PFSK-1 (cell line): ENCODE data around the gene CCDC197.

Source experiments
- FOXP2 ChIP-seq: optimal IDR thresholded peaks from 2 replicates; pipeline ENCODE3; 2011; ENCODE audit warnings: borderline replicate concordance, control low read depth, inconsistent platforms; ENCODE audit not compliant: insufficient read depth; ENCODE audit errors: extremely low read length, extremely low read depth
- POLR2AphosphoS5 ChIP-seq: IDR thresholded peaks from 2 replicates; pipeline ENCODE4 v1.6.1; 2012; ENCODE audit warnings: low read depth, mild to moderate bottlenecking, control low read depth, low read length, moderate library complexity
- SIN3A ChIP-seq: IDR thresholded peaks from 2 replicates; pipeline ENCODE4 v1.6.1; 2012; ENCODE audit warnings: mild to moderate bottlenecking, low read length, moderate library complexity, borderline replicate concordance; ENCODE audit not compliant: insufficient read depth
- TAF1 ChIP-seq: IDR thresholded peaks from 2 replicates; pipeline ENCODE4 v1.6.1; 2012; ENCODE audit warnings: low read length, control low read depth, borderline replicate concordance; ENCODE audit not compliant: insufficient read depth
- TF ChIP-seq, protein P1 (sequence below), 2 experiments: IDR thresholded peaks; 2 replicates each; pipeline versions ENCODE4 v1.6.1 to v1.8.0; 2011 to 2012; ENCODE audit warnings: low read depth in 2 of 2, low read length in 2 of 2, control low read depth in 1 of 2, inconsistent platforms in 1 of 2, mild to moderate bottlenecking in 1 of 2, moderate library complexity in 1 of 2; ENCODE audit not compliant: insufficient read depth in 1 of 2

Gene CCDC197

DNA sequence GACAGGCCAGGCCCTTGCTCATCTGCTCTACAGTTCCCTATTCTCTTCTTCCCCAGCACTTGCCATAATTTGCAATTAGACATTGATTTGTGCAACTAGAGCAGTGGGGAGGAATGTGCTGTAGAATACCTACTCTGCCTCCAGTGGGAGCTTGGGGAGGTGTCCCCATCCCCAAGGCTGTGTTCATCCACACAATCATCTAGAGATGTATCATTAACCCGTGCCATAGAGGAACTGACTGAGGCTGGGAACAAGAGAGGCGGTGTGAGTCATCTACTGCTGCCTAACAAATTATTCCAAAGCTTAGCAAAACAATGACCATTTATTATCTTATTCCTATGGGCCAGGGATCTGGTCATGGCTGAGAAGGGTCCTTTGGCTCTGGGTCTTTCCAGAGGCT, 23.9 kb downstream of the CCDC197 start:
- no peak for TF ChIP-seq FOXP2
- TF ChIP-seq, protein P1, sequence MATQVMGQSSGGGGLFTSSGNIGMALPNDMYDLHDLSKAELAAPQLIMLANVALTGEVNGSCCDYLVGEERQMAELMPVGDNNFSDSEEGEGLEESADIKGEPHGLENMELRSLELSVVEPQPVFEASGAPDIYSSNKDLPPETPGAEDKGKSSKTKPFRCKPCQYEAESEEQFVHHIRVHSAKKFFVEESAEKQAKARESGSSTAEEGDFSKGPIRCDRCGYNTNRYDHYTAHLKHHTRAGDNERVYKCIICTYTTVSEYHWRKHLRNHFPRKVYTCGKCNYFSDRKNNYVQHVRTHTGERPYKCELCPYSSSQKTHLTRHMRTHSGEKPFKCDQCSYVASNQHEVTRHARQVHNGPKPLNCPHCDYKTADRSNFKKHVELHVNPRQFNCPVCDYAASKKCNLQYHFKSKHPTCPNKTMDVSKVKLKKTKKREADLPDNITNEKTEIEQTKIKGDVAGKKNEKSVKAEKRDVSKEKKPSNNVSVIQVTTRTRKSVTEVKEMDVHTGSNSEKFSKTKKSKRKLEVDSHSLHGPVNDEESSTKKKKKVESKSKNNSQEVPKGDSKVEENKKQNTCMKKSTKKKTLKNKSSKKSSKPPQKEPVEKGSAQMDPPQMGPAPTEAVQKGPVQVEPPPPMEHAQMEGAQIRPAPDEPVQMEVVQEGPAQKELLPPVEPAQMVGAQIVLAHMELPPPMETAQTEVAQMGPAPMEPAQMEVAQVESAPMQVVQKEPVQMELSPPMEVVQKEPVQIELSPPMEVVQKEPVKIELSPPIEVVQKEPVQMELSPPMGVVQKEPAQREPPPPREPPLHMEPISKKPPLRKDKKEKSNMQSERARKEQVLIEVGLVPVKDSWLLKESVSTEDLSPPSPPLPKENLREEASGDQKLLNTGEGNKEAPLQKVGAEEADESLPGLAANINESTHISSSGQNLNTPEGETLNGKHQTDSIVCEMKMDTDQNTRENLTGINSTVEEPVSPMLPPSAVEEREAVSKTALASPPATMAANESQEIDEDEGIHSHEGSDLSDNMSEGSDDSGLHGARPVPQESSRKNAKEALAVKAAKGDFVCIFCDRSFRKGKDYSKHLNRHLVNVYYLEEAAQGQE (IDR thresholded peaks at IDR 0.05; ENCODE audit: insufficient read depth in 1 of 2, low read depth in 2 of 2, low read length in 2 of 2), result no peak
- TF ChIP-seq TAF1, result no peak
- TF ChIP-seq POLR2AphosphoS5, result no peak
- no peak for TF ChIP-seq SIN3A

DNA sequence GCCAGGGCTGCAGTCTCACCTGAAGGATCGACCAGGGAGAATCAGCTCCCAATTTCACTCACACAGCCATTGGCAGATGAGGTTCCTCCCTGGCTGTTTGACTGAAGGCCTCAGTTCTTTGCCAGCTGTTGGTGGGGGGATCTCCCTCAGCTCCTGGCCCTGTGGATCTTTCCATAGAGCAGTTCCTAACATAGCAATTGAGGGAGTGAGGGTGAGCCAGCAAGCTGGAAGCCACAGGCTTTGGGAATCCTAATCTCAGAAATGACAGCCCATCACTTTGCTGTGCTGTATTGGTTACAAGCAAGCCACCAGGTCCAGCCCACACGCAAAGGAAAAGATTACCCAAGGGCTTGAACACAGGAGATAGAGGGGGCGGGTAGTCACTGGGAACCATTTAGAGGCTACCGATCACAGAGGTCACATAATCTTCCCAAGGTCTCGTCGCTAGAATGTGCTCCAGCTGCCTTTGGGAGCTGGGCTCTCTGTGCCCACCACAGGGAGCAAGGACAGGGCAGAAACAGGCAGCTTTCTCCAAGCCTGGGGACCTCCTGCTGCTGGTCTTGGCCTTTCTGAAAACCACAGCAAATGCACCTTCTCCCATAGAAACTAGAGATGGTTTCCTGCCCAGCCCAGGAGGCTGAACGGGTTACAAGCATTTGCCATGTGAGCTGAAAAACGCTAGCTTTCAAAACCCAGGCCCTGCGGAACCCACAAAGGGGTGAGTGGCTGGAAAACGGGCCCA, 24.5 kb downstream of the CCDC197 start:
- TF ChIP-seq FOXP2 (no peak), POLR2AphosphoS5 (no peak), SIN3A (no peak), TAF1 (no peak)
- TF ChIP-seq, protein P1 (IDR thresholded peaks at IDR 0.05; ENCODE audit: insufficient read depth in 1 of 2, low read depth in 2 of 2, low read length in 2 of 2), result no peak

DNA sequence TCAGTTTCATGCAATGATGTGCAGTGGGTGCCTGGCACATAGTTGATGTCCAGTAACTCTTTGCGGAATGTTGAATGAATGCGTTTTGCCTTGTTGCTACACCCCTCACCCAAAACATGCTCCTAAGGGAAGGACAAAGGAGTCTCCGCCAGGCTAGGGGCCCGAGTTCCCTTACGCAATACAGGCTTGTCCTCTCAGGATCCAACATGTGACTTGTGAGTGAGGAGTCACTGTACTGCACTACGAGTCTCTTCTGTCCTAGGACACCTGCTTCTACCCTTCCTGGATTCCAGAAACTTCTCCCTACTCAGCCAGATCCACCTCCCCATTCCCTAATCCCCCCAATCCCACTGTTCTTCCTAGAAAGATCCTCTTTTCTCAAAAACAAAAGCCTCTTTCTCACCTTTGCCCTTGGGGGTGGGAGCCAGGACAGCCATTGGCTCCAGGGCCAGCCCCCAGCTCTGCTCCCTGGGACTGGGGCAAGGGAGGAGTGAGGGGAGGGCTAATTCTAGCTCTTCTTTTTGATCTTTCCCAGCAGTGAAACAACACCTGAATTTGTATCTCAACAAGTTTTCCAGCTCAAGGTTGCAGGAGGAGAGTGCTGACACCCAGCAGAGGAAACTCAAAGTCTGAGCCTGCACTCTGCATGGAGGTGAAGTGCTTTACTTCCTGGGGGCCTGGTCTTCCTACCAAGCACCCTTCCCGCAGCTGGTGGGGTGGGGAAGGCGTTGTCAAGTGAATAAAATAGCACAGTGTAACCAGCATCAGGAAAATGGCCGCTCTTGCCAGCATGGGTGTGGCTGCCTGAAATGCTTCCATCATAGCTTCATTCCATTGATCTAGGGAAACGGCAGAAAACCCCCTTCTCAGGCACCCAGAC, 25.7 kb downstream of the CCDC197 start:
- no peak for TF ChIP-seq POLR2AphosphoS5
- no peak for TF ChIP-seq TAF1
- no peak for TF ChIP-seq SIN3A
- TF ChIP-seq FOXP2, result no peak
- TF ChIP-seq, protein P1 (IDR thresholded peaks at IDR 0.05; ENCODE audit: insufficient read depth in 1 of 2, low read depth in 2 of 2, low read length in 2 of 2), result no peak

DNA sequence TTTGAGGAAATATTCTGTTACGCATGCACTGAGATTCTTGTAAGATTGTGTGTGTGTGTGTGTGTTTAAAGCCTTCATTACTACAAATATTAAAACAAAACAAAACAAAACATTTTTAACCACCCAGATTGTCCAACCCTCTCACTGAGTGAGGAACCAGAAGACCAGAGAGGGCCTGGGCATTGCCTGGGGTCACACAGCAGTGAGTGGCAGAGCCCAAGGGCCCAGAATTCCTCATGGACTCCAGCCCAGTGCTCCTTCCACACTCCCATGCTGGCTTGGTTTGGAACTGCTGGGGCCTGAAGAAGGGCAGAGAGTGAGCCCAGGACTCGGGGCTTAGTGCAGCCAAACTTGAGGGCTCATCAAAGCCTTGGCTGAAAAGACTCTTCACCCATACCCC, 27.4 kb downstream of the CCDC197 start:
- TF ChIP-seq TAF1 (no peak), POLR2AphosphoS5 (no peak), FOXP2 (no peak), SIN3A (no peak)
- TF ChIP-seq, protein P1 (IDR thresholded peaks at IDR 0.05; ENCODE audit: insufficient read depth in 1 of 2, low read depth in 2 of 2, low read length in 2 of 2), result no peak
